Measurements from ENCODE around the gene SLFN12L. TPM values are rescaled to one million over a fixed set of nuclear protein-coding genes. Genes with fewer than 3 reads are reported as not detected.
"Not testable (repeated sequence)": the region's sequence is repeated elsewhere in the genome, so short reads cannot be mapped to it uniquely, and the experiment has no call there.

SLFN12L gene
- total RNA-seq, 1 donor from 2014 or later, result 12.3 TPM

DNA sequence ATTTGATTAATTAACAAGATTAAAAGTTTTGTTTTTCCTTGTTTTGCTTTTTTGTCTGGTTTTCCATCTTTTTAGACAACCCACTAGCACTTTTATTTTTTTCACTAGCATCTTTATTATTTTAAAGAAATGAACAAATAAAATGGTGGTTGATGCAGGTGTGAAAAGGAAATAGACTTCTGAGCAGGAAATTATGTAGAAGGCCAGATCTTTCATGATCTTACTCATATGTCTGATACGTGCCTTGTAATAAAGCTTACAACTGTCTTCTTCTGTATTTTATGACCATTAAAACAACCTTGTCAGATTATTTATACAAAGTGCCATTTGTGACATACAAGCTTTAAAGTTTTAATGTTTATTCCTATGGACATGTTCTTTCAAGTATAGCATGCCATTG is 6.3 kb downstream of the SLFN12L start:
- no peak for DNase-seq (ENCODE audit: extremely low spot score in 2 of 2)
- intact Hi-C loops (cut with DNase I), result loop anchor here (10.0 kb wide), 1 partner anchor 356 kb away; no protein-coding TSS in a partner anchor
- H3K4me1 ChIP-seq, result no peaks in the 10 kb centered on the region
- no peak overlapping the region for H3K4me3 ChIP-seq
- H3K27ac ChIP-seq, result no peak overlapping the region
- H3K9me3 ChIP-seq, result no peaks in the 10 kb centered on the region
- no peak for TF ChIP-seq POLR2AphosphoS5 (IDR thresholded peaks at IDR 0.05; ENCODE audit: insufficient read depth in 1 of 2, low read depth in 1 of 2)
- no peak for TF ChIP-seq POLR2A (IDR thresholded peaks at IDR 0.05)
- TF ChIP-seq CTCF (IDR thresholded peaks at IDR 0.05), result no peak
- no peaks in the 10 kb centered on the region for H3K36me3 ChIP-seq
- H3K27me3 ChIP-seq, result no peaks in the 10 kb centered on the region

GRCh38 chr17:35529866-35530265 is 7.6 kb downstream of the SLFN12L start:
- no peak for DNase-seq (ENCODE audit: extremely low spot score in 2 of 2)
- no peaks in the 10 kb centered on the region for H3K4me1 ChIP-seq
- no peak overlapping the region for H3K27ac ChIP-seq
- intact Hi-C loops (cut with DNase I), result loop anchor here (10.0 kb wide), 1 partner anchor 355 kb away; no protein-coding TSS in a partner anchor
- H3K9me3 ChIP-seq, result no peaks in the 10 kb centered on the region
- no peak overlapping the region for H3K4me3 ChIP-seq
- no peaks in the 10 kb centered on the region for H3K36me3 ChIP-seq
- TF ChIP-seq POLR2A (IDR thresholded peaks at IDR 0.05) (no peak), POLR2AphosphoS5 (IDR thresholded peaks at IDR 0.05; ENCODE audit: insufficient read depth in 1 of 2, low read depth in 1 of 2) (no peak), CTCF (IDR thresholded peaks at IDR 0.05) (no peak)
- no peaks in the 10 kb centered on the region for H3K27me3 ChIP-seq

GRCh38 chr17:35529326-35529725 is 8.2 kb downstream of the SLFN12L start:
- H3K9me3 ChIP-seq; intact Hi-C loops (cut with DNase I); H3K27me3 ChIP-seq; H3K4me3 ChIP-seq; H3K27ac ChIP-seq; DNase-seq (ENCODE audit: extremely low spot score in 2 of 2); H3K4me1 ChIP-seq; H3K36me3 ChIP-seq: not testable (repeated sequence)

- H3K4me1 ChIP-seq, result no peaks in the 10 kb centered on the region
- DNase-seq (ENCODE audit: extremely low spot score in 2 of 2), result no peak
- H3K36me3 ChIP-seq, result no peaks in the 10 kb centered on the region
- intact Hi-C loops (cut with DNase I), result no loop called here
- H3K27me3 ChIP-seq, result no peaks in the 10 kb centered on the region
- H3K4me3 ChIP-seq, result no peak overlapping the region
- H3K9me3 ChIP-seq, result no peaks in the 10 kb centered on the region
- no peak for TF ChIP-seq POLR2AphosphoS5 (IDR thresholded peaks at IDR 0.05; ENCODE audit: insufficient read depth in 1 of 2, low read depth in 1 of 2)
- no peak for TF ChIP-seq CTCF (IDR thresholded peaks at IDR 0.05)
- no peak for TF ChIP-seq POLR2A (IDR thresholded peaks at IDR 0.05)
- H3K27ac ChIP-seq, result no peak overlapping the region
Measured at GRCh38 chr17:35523296-35523695, 14.2 kb downstream of the SLFN12L start.

DNA sequence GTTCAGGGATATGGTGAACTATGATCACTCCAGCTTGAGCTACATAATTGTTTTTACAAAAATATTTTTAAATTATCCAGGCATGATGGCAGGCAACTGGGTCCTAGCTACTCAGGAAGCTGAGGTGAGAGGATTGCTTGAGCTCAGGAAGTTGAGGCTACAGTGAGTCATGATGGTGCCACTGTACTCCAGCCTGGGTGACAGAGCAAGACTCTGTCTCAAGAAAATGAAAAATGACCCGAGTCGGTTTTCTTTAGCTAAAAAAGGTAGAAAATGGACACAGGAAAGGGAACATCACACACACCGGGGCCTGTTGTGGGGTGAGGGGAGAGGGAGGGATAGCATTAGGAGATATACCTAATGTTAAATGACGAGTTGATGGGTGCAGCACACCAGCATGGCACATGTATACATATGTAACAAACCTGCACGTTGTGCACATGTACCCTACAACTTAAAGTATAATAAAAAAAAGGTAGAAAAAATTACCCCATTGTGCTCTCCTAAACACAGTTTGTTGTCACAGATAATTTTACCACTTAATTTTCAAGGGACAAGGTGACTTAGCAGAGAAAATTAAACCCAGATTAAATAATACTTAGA is 15.7 kb downstream of the SLFN12L start:
- H3K9me3 ChIP-seq; H3K4me3 ChIP-seq; H3K4me1 ChIP-seq; DNase-seq (ENCODE audit: extremely low spot score in 2 of 2); intact Hi-C loops (cut with DNase I); H3K36me3 ChIP-seq; H3K27me3 ChIP-seq; H3K27ac ChIP-seq: not testable (repeated sequence)

DNA sequence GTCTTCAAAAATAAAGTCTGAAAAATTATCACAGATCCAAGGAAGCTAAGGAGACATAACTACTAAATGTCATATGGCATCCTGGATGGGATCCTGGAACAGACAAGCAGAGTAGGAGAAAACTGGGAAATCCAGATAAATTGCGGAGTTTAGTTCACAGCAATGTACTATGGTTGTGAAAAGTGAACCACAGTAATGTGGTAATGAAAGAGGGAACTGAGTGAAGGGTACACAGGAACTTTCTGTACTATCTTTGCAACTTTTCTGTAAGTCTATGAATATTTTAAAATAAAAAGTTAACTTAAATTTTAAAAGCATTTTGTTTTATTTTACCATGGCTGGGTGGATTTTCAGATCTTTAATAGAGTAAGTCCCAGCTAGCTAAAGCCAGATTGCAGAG is 16.3 kb downstream of the SLFN12L start:
- TF ChIP-seq POLR2AphosphoS5 (IDR thresholded peaks at IDR 0.05; ENCODE audit: insufficient read depth in 1 of 2, low read depth in 1 of 2) (no peak), POLR2A (IDR thresholded peaks at IDR 0.05) (no peak), CTCF (IDR thresholded peaks at IDR 0.05) (no peak)
- H3K4me3 ChIP-seq, result no peak overlapping the region
- intact Hi-C loops (cut with DNase I), result no loop called here
- H3K36me3 ChIP-seq, result no peaks in the 10 kb centered on the region
- no peaks in the 10 kb centered on the region for H3K27me3 ChIP-seq
- no peaks in the 10 kb centered on the region for H3K4me1 ChIP-seq
- H3K9me3 ChIP-seq, result no peaks in the 10 kb centered on the region
- no peak for DNase-seq (ENCODE audit: extremely low spot score in 2 of 2)
- no peak overlapping the region for H3K27ac ChIP-seq

Data from vagina (tissue), 2 donors.